ENCODE measurements around the gene HTT. TPM values are rescaled to one million over a fixed set of nuclear protein-coding genes. Genes with fewer than 3 reads are reported as not detected.
A peak's percentile ranks its signal among the peaks of the same experiment; 100 is the strongest.

Gene HTT
- total and polyA plus RNA-seq, 5 donors from 2014 or later: 4.8 to 101 (median 6.4) TPM

DNA sequence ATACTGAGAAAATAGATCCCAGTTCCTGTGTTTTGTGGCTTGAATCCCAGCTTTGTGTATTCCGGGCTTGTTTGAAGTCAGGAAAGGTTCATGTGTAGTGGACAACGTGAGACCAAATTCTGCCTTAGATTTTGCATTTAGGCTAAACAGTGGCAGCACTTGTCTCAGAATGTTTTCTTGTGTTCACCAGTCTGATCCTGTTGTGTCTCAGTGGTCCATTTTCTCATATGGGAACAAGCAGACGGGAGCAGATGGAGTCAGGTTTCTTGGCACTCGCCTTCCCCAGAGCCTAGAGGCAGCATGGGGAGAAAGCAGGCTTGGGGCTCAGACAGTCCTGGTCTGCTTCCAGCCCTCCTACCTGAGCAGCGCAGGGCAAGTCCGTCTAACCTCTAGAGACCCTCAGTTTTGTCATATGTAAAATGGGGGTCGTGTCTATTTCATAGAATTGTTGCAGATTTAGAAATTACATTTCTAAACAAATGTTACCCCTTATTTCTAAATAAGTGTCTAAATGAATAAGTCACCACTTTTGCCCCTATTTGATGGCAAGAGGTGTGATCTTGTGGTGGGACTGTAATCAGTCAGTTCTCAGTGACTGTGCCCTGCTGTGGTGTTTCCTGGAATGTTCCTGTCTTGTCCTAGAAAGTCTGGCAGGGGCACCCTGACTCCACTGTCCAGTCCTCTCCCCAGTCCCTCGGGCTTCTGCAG, 146.1 kb downstream of the HTT start:
- ATAC-seq (ENCODE audit: low read depth in 2 of 2) (no peak), DNase-seq (no peak)

DNA sequence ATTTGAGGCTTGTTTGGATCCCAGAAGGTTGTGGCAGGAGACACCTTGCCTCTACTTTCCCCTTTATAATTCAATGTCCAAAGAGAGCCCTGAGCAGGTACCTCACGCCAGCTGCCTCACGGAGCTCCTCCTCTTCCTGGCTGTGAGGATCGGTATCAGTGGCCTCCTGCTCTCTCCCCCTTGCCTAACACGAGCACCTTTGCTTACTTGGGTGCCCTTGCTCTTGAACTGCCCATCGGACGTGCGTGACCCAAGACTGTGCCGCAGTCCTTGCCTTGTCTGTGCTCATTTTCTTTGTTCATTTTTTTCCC, 146.7 kb downstream of the HTT start:
- no peak overlapping the region for H3K4me3 Mint-ChIP-seq
- H3K36me3 Mint-ChIP-seq: peaks cover 57% of the 10 kb centered on the region
- peak overlapping the region in 1 of 3 donors; percentile 44 for H3K27ac Mint-ChIP-seq

More for the DNA sequence above, 146.1 kb downstream of the HTT start:
- H3K4me1 ChIP-seq (ENCODE audit: control insufficient read depth, insufficient read depth, low read length, poor library complexity, severe bottlenecking): peaks cover 3% of the 10 kb centered on the region
- no peak overlapping the region for H3K4me3 ChIP-seq (ENCODE audit: low read depth, low read length)
- peaks cover 0 to 5% (median 2%) of the 10 kb centered on the region in 4 donors for H3K4me1 Mint-ChIP-seq
- no peaks in the 10 kb centered on the region for H3K9me3 ChIP-seq (ENCODE audit: control insufficient read depth in 2 of 2, low read length in 2 of 2)
- no peaks in the 10 kb centered on the region for H3K9me3 Mint-ChIP-seq
- H3K27ac ChIP-seq (ENCODE audit: insufficient read depth, low read length, poor library complexity, severe bottlenecking): no peak overlapping the region
- H3K27me3 Mint-ChIP-seq: no peaks in the 10 kb centered on the region
- H3K4me3 Mint-ChIP-seq: no peak overlapping the region
- H3K27ac Mint-ChIP-seq: no peak overlapping the region
- H3K36me3 ChIP-seq (ENCODE audit: control insufficient read depth, insufficient read depth, low read length): peaks cover 95% of the 10 kb centered on the region
- peaks cover 56% of the 10 kb centered on the region for H3K36me3 Mint-ChIP-seq
- H3K27me3 ChIP-seq (ENCODE audit: control insufficient read depth, insufficient read depth, low read length): no peaks in the 10 kb centered on the region

DNA sequence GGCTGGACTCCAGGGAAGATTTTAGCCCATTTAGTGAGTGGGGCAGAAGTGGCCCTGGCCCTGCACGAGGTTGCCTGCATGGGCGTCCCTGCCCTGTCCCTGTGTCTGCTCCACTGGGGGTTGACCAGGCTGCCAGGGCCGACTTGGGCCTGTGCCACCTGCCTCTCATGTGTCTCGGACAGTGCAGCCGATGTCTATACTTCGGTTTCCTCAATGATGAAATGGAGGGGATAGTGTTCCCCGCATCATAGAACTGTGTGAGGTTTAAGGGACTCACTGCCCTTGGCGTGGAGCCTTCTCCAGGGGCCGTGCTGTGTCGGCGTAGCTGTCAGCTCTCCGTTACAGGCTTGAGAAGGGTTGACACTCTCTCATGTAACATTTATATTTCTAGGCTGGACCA, 147.5 kb downstream of the HTT start:
- Mint-ChIP-seq H3K27me3 (no peaks in the 10 kb centered on the region), H3K9me3 (no peaks in the 10 kb centered on the region), H3K36me3 (peaks cover 52% of the 10 kb centered on the region), H3K27ac (peak overlapping the region in 1 of 3 donors; percentile 44), H3K4me3 (no peak overlapping the region), H3K4me1 (peaks cover 0 to 5% (median 3%) of the 10 kb centered on the region in 4 donors)
- Histone ChIP-seq H3K9me3 (ENCODE audit: control insufficient read depth in 2 of 2, low read length in 2 of 2) (no peaks in the 10 kb centered on the region), H3K27me3 (ENCODE audit: control insufficient read depth, insufficient read depth, low read length) (no peaks in the 10 kb centered on the region), H3K27ac (ENCODE audit: insufficient read depth, low read length, poor library complexity, severe bottlenecking) (no peak overlapping the region), H3K36me3 (ENCODE audit: control insufficient read depth, insufficient read depth, low read length) (peaks cover 94% of the 10 kb centered on the region), H3K4me1 (ENCODE audit: control insufficient read depth, insufficient read depth, low read length, poor library complexity, severe bottlenecking) (peaks cover 3% of the 10 kb centered on the region), H3K4me3 (ENCODE audit: low read depth, low read length) (no peak overlapping the region)
- ATAC-seq (ENCODE audit: low read depth in 2 of 2): no peak
- DNase-seq: no peak

More for the DNA sequence above, 146.7 kb downstream of the HTT start:
- Mint-ChIP-seq H3K27me3 (no peaks in the 10 kb centered on the region), H3K9me3 (no peaks in the 10 kb centered on the region), H3K4me1 (peaks cover 0 to 5% (median 3%) of the 10 kb centered on the region in 4 donors)
- Histone ChIP-seq H3K27me3 (ENCODE audit: control insufficient read depth, insufficient read depth, low read length) (no peaks in the 10 kb centered on the region), H3K4me1 (ENCODE audit: control insufficient read depth, insufficient read depth, low read length, poor library complexity, severe bottlenecking) (peaks cover 3% of the 10 kb centered on the region), H3K9me3 (ENCODE audit: control insufficient read depth in 2 of 2, low read length in 2 of 2) (no peaks in the 10 kb centered on the region), H3K4me3 (ENCODE audit: low read depth, low read length) (no peak overlapping the region), H3K27ac (ENCODE audit: insufficient read depth, low read length, poor library complexity, severe bottlenecking) (no peak overlapping the region), H3K36me3 (ENCODE audit: control insufficient read depth, insufficient read depth, low read length) (peaks cover 94% of the 10 kb centered on the region)
- DNase-seq (no peak), ATAC-seq (ENCODE audit: low read depth in 2 of 2) (no peak)

DNA sequence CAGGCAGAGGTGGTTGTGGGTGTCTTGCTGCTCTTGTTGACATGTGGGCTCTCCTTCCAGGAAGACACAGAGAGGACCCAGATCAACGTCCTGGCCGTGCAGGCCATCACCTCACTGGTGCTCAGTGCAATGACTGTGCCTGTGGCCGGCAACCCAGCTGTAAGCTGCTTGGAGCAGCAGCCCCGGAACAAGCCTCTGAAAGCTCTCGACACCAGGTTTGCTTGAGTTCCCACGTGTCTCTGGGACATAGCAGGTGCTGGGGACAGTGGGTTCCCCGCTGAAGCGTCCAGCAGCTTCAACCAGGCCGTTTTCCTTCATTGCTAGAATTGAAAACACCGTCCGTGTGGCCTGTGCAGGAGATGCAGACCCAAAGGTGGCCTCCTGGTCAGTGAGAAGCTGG, 148.9 kb downstream of the HTT start:
- no peak overlapping the region for H3K4me3 ChIP-seq (ENCODE audit: low read depth, low read length)
- Mint-ChIP-seq H3K9me3 (no peaks in the 10 kb centered on the region), H3K4me3 (peak overlapping the region in 1 of 4 donors; percentile 24), H3K36me3 (peaks cover 41% of the 10 kb centered on the region), H3K4me1 (peaks cover 0 to 5% (median 3%) of the 10 kb centered on the region in 4 donors), H3K27me3 (no peaks in the 10 kb centered on the region), H3K27ac (no peak overlapping the region)
- H3K36me3 ChIP-seq (ENCODE audit: control insufficient read depth, insufficient read depth, low read length): peaks cover 88% of the 10 kb centered on the region
- peaks cover 3% of the 10 kb centered on the region for H3K4me1 ChIP-seq (ENCODE audit: control insufficient read depth, insufficient read depth, low read length, poor library complexity, severe bottlenecking)
- ATAC-seq (ENCODE audit: low read depth in 2 of 2) (no peak), DNase-seq (no peak)
- H3K27ac ChIP-seq (ENCODE audit: insufficient read depth, low read length, poor library complexity, severe bottlenecking): no peak overlapping the region
- no peaks in the 10 kb centered on the region for H3K27me3 ChIP-seq (ENCODE audit: control insufficient read depth, insufficient read depth, low read length)
- no peaks in the 10 kb centered on the region for H3K9me3 ChIP-seq (ENCODE audit: control insufficient read depth in 2 of 2, low read length in 2 of 2)

DNA sequence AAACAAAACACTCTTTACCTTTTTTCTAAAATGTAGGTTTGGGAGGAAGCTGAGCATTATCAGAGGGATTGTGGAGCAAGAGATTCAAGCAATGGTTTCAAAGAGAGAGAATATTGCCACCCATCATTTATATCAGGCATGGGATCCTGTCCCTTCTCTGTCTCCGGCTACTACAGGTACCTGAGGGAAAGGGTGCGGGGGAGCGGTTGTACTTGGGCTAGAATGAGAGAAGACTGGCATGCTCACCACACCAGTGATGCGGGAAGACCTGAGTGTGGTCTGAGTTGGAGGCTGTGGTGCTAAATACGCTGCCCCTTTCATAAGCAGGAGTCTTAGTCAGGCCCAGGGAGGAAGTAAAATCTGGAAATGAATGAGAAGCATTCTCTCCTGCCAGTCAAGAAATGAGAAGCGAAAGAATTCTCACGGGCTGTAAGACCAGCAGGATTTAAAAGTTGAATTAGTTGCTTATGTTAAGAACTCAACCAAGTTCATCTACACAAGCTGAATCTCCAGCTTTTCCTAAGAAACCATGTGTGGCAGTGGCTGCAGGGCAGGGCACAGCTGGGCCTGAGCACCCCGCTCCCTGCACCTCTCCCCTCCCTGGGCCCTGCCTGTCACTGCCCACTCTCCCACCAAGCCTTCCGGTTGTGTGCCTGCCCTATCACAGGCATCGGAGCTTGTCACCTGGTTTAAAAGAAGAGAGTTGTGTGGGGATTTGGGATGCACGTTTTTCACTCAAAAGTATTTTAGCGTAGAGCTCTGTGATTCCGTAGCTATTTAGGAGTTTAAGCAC, 149.7 kb downstream of the HTT start:
- Mint-ChIP-seq H3K4me1 (peaks cover 0 to 3% (median 1%) of the 10 kb centered on the region in 4 donors), H3K27me3 (no peaks in the 10 kb centered on the region), H3K4me3 (no peak overlapping the region), H3K36me3 (peaks cover 39% of the 10 kb centered on the region), H3K9me3 (peaks cover 0 to 2% (median 0%) of the 10 kb centered on the region in 7 donors), H3K27ac (peak overlapping the region in 2 of 3 donors; percentile 69 to 75)
- Histone ChIP-seq H3K4me3 (ENCODE audit: low read depth, low read length) (no peak overlapping the region), H3K27me3 (ENCODE audit: control insufficient read depth, insufficient read depth, low read length) (no peaks in the 10 kb centered on the region), H3K36me3 (ENCODE audit: control insufficient read depth, insufficient read depth, low read length) (peaks cover 88% of the 10 kb centered on the region), H3K9me3 (ENCODE audit: control insufficient read depth in 2 of 2, low read length in 2 of 2) (no peaks in the 10 kb centered on the region), H3K4me1 (ENCODE audit: control insufficient read depth, insufficient read depth, low read length, poor library complexity, severe bottlenecking) (peaks cover 3% of the 10 kb centered on the region), H3K27ac (ENCODE audit: insufficient read depth, low read length, poor library complexity, severe bottlenecking) (no peak overlapping the region)
- DNase-seq: no peak
- no peak for ATAC-seq (ENCODE audit: low read depth in 2 of 2)

DNA sequence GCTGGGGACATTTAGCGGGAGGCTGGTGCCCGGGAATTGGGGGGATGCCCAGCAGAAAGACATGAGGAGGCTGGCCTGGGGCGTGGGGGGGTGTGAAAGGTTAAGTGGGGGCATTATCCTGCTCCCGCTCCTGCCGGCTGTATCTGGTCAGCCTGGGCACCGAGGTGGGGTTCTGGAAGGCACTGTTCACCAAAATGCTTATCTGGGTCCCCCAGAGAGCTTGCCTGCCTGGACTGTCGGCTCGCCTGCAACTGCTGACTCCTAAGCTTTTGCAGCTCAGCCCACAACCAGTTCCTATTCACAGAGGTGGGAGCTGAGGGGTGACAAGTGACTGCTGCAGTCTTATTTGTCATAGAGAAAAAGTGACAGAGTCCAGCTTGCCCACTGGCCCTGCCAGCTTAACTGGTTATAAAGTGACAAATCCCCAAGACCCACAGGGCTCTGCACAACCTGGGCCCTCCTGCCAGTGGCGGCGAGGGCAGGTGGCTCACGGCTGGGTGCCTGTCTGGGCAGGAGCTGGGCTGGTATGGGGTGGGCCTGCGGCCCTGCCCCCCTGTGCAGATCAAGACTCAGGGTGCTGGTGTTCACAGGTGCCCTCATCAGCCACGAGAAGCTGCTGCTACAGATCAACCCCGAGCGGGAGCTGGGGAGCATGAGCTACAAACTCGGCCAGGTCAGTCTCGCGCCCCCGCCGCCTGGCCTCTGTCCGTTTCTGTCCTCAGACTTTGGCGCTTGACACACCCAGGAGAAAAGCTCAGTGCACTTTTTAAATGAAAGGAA, 150.8 kb downstream of the HTT start:
- Mint-ChIP-seq H3K4me1 (peaks cover 0 to 4% (median 1%) of the 10 kb centered on the region in 4 donors), H3K27ac (peak overlapping the region in 2 of 3 donors; percentile 69 to 75), H3K36me3 (peaks cover 48% of the 10 kb centered on the region), H3K4me3 (no peak overlapping the region), H3K9me3 (peaks cover 0 to 2% (median 0%) of the 10 kb centered on the region in 7 donors), H3K27me3 (no peaks in the 10 kb centered on the region)
- DNase-seq: no peak
- no peak overlapping the region for H3K4me3 ChIP-seq (ENCODE audit: low read depth, low read length)
- no peaks in the 10 kb centered on the region for H3K4me1 ChIP-seq (ENCODE audit: control insufficient read depth, insufficient read depth, low read length, poor library complexity, severe bottlenecking)
- H3K9me3 ChIP-seq (ENCODE audit: control insufficient read depth in 2 of 2, low read length in 2 of 2): no peaks in the 10 kb centered on the region
- H3K27ac ChIP-seq (ENCODE audit: insufficient read depth, low read length, poor library complexity, severe bottlenecking): no peak overlapping the region
- no peak for ATAC-seq (ENCODE audit: low read depth in 2 of 2)
- peaks cover 88% of the 10 kb centered on the region for H3K36me3 ChIP-seq (ENCODE audit: control insufficient read depth, insufficient read depth, low read length)
- no peaks in the 10 kb centered on the region for H3K27me3 ChIP-seq (ENCODE audit: control insufficient read depth, insufficient read depth, low read length)

DNA sequence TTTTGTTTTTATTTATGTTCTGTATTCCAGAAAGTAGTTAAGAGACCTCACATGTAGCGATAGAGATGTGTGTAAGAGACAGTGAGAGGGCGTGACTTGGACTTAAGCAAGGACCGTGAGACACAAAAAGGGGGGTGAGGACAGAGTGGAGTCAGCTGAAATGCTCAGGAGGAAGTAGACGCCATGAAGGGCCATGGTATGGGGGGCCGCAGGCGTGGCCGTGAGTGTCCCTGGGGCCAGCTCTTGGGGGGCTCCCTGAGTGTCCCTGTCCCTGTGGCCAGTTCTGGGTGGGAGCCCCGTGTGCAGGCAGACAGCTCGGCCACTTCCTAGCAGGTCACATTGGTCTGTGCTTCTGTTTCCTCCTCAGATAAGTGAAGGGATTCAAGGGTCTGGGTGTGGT, 151.5 kb downstream of the HTT start:
- H3K27ac ChIP-seq (ENCODE audit: insufficient read depth, low read length, poor library complexity, severe bottlenecking): no peak overlapping the region
- no peaks in the 10 kb centered on the region for H3K4me1 ChIP-seq (ENCODE audit: control insufficient read depth, insufficient read depth, low read length, poor library complexity, severe bottlenecking)
- H3K36me3 Mint-ChIP-seq: peaks cover 51% of the 10 kb centered on the region

More for the DNA sequence above, 151.5 kb downstream of the HTT start:
- Mint-ChIP-seq H3K4me3 (no peak overlapping the region), H3K4me1 (peaks cover 0 to 4% (median 1%) of the 10 kb centered on the region in 4 donors), H3K27ac (no peak overlapping the region), H3K27me3 (no peaks in the 10 kb centered on the region), H3K9me3 (peaks cover 0 to 2% (median 0%) of the 10 kb centered on the region in 7 donors)
- Histone ChIP-seq H3K36me3 (ENCODE audit: control insufficient read depth, insufficient read depth, low read length) (peaks cover 89% of the 10 kb centered on the region), H3K9me3 (ENCODE audit: control insufficient read depth in 2 of 2, low read length in 2 of 2) (no peaks in the 10 kb centered on the region), H3K4me3 (ENCODE audit: low read depth, low read length) (no peak overlapping the region), H3K27me3 (ENCODE audit: control insufficient read depth, insufficient read depth, low read length) (no peaks in the 10 kb centered on the region)
- no peak for DNase-seq
- ATAC-seq (ENCODE audit: low read depth in 2 of 2): no peak

All from CD4-positive, CD25-positive, alpha-beta regulatory T cell (primary cell).